GM19239 (cell line): ENCODE results near the gene ZBTB43.

Source experiments
- DNase-seq: peaks from one replicate; pipeline ENCODE4 v3.0.0; 2011; ENCODE audit warnings: low spot score; ENCODE audit not compliant: insufficient read length
- FAIRE-seq: peaks from 2 replicates; lab custom pipeline; 2011; peaks lifted over from hg19 to GRCh38; lab: Jason Lieb, UNC

Gene ZBTB43

DNA sequence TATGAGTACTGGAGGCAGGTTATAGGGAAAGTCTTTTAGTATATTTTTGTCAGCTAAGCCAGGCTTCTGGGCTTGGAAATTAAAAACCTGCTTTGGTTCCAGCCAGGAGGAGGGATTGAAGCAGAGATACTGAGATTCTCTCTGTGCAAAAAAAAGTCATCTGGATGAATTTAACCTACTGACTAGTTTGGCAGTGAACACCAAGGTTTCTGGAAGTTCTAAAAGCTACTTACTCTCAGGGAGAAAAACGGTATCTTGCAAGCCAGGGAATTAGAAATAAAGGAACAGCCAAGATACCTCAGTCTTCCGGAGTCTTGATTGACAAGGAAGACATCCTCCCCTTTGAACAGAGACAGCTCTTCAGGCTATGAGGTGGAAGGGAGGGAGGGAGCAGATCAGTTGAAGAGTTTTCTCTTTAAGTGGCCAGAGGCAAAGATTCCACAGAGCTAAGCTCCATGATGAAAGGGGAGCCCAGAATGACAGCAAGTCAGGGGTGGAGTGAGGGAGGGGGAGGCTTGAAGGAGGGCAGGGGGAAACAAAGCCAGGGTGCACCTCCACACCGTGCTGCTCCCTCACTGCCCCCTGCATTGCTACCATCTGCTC lies 47.3 kb downstream of the ZBTB43 start:
- DNase-seq: no peak
- FAIRE-seq: no peak

DNA sequence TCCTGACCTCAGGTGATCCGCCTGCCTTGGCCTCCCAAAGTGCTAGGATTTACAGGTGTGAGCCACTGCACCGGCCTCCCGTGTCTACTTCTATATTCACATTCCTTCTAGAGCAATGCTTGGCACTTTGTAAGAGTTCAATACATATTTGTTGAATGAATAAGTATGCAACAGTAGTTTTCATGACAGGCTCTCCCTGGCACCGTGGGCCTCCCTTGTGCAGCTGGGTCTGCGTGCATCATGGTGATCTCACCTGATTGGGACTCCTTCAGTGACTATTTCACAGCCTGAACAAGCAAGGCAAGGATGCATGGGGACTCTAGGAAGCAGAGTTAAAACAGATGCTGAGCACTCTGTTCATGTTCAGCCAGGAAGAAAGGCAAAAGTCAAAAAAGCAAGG lies 48.8 kb downstream of the ZBTB43 start:
- DNase-seq (no peak), FAIRE-seq (no peak)

DNA sequence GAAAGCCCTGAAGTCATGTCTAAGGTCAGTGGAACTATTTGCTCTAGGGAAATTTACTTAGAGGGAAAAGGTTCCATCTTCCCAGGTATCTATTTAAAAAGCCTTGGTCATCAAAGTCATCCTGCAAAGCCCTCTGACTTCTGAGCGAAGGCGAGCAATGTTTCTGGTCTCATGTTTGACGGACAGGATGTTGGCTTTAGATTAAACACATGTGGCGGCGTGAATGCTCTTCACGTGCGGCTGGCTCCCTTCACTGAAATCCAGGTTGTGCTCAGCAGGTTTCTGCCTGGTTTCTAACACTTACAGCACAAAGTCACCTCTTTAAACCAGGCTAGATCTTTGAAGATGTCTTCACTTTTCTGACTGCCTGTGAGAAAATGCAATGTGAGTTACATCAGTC lies 49.9 kb downstream of the ZBTB43 start:
- no peak for DNase-seq
- FAIRE-seq: no peak

DNA sequence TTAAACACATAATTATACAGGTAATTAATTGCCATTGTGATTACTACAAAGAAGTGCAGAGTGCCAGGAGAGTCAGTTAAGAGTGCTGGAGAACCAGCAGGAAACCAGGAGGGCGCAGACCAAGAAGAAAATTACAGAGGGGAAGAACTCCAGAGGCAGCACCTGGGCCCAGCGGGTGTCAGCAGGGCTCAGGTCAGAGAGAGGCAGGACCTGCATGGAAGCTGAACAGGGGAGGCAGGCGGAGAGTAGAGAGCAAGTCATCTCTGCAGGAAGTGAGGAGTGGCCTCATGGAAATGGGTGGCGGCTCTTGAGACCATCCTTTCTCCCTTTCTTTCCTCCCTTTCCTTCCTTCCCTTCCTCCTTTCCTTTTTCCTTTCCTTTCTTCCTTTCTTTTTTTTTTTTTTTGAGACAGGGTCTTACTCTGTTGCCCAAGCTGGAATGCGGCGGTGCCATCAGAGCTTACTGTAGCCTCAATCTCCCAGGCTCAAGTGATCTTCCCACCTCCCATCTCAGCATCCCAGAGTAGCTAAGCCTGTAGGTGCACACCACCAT lies 51.6 kb downstream of the ZBTB43 start:
- no peak for DNase-seq
- no peak for FAIRE-seq

DNA sequence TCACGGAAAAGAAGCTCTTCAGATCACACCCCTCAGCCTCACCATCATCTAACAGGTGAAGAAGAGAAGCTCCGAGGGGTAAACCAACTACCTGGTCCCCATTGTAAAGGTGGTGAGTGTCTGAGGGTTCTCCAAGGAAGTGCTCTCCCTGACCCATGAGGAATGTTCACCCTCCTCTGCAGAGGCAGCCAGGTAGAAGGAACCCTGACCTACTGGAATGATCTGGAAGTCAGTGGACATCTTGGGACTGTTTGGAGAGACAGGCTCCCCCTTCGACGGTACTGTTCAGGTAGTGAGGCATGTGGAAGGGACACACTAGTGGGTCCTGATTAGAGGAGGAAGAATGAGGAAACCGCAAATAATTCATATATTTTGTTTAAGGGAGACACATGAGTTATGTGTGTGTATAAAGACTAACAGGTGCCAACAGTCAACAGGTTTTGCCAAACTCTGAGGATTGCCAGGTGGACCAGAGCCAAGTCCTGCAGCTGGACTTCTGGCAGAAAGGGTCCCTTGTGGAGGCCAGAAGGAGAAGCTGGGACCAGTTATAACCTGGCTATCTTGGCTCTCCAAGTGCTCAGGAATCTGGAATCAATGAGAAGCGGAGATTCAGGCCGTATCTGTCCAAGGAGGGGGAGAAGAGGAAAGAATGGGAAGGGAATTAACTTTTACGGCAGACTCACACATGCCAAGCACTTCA lies 52.6 kb downstream of the ZBTB43 start:
- FAIRE-seq (no peak), DNase-seq (no peak)

DNA sequence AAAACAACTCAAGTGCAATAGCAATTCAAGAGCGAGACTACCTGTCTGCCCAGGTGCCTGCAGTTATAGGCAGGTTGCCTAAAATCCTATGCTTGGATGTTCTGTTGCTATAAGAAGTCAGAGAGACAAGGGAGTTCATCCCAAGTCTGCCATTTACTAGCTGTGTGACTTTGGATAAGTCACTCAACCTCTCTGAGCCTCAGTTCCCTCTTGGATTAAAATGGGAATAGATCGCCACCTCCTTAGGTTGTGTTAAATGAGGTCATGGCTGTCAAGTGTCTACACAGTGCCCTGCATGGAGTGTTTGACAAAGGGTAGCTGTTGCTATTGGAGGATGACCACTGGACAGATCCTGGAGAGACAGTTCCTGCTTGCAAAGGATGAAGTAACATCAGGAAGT lies 54.3 kb downstream of the ZBTB43 start:
- no peak for DNase-seq
- no peak for FAIRE-seq

DNA sequence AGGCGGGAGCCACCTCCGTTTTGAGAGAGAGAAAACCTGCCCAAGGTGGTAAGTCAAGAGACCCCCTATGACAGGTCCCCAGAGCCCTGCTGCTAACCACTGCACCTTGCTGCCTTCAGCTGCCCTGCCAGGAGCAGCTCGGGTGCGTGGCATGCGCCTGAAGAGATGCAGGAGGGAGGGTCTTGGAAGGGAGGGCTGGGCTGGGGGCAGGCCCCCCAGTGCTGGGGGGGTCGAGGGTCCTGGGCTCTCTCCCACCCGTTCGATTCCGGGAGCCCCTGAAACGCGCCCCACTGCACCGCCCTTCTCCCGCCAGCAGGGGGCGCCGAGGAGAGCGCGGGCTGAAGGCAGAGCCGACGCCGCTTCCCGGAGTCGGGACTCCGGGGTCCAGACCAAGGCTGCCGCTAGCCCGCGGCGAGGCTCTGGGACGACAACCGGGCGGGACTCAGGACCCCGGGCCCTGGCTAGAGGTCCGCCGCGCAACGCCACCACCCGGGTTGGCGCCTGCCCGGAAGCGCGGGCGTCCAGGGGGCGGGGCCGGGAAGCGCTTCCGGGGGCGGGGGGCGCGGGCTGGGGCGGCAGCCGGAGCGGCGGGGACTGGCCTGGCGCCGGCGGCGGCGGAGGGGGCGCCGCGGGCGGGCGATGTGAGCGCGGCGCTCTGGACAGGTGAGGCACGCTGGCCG lies 55.4 kb downstream of the ZBTB43 start, which contains the start of gene ZBTB34:
TSS of gene ZBTB34 (plus strand) at position 563 of the 680 bp plus-strand sequence. CDS start 18,761 bp downstream, outside the sequence.
- DNase-seq (peak; percentile 72), FAIRE-seq (no peak)

DNA sequence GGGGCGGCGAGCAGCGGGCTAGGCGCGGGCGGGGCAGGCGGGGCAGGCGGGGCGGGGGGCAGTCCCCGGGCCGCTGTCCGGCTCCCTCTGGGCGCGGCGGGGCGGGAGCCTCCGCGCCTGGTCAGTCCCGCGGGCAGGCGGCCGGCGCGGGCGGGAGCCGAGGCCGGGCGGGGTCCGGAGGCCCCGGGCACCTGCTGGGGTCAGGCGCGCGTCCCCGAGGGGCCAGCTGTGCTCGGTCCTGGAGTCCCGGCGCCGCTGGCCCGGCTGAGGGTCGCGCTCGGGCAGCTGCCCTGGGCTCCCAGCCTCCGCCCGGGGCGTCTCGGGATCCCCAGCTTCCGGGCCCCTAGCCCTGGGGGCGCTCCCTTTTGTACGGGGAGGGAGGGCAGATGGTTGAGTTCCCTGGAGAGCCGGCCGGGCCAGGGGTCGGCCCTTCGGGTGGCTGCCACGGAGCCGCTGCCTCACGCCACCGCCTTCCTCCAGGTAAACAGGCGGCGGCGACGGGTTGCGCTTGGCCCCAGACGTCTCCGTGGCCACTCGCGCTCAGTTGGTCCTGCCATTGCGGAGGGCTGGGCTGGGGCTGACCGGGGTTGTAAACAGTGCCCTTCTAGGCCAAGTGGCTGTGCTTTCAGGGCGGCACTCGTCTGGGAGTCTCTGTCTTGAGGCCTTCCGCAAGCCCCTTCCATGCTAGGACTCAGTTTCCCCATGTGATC lies 56.1 kb downstream of the ZBTB43 start:
- DNase-seq (peak; percentile 30), FAIRE-seq (no peak)

DNA sequence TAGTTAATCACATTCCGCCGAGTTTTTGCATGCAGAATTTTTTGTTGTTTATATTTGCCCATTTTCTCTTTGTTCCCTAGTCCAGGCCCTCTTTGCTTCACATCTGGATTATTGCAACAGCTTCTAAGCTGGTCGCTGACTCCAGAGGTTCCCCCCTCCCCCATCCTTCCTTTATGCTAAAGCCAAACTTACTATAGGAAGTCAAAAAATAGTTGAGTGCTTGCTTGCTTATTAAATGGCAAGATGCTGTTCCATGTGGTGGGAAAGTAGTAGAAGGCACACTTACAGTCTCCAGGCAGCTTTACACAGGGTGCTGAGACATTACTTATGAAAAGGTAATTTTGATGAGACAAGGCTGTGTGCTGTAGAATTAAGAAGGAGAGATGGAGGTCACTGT lies 56.9 kb downstream of the ZBTB43 start:
- DNase-seq (no peak), FAIRE-seq (no peak)

DNA sequence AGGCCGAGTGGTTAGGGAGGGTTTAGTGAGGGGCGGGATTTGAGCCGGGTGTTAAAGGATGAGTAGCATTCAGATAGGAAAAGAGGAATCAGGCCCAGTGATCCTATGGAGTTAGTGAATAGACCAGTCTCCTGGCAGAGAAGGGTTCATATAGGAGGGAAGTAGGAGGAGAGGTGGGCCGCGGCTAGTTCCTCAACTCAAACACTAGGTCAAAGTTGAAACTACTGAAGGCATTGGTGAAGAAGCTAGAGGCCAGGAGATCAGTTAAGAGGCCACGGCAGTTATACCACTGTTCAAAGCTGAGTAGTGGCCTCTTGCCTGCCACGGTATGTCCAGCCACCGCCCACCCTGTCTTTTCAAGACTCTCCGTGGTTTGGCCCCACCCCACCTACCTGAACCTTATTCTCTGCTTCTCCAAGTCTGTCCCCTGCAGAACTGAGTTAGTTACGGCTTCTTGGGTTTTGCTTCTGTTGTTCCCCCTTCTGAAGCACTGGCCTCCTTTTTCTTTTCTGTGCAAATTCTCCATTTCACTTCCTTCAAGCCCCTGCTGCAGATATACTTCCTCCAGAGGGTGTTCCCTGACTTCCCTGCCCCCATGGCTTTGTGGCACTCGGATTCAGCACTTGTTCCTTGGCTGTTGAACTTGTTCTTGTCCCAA lies 57.4 kb downstream of the ZBTB43 start:
- FAIRE-seq (peak; percentile 47), DNase-seq (no peak)

DNA sequence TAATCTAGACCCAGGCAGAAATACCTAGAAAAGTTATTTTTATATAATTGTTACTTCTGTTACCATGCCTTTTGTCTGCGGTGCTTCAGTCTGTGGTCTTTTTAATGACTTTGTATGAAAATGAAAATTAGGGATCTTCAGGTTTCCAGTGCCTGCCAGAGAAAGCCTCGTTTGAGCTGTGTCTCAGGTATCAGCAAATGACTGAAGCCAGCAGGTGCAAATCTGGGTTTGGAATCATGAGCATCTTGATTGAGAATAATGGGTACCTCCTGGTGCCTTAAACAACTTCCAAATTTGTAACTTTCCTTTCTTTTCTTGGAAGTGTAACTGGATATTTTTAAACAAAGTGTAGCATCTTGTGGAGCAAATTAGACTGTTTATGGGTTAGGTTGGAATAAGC lies 59.9 kb downstream of the ZBTB43 start:
- DNase-seq: no peak
- no peak for FAIRE-seq

DNA sequence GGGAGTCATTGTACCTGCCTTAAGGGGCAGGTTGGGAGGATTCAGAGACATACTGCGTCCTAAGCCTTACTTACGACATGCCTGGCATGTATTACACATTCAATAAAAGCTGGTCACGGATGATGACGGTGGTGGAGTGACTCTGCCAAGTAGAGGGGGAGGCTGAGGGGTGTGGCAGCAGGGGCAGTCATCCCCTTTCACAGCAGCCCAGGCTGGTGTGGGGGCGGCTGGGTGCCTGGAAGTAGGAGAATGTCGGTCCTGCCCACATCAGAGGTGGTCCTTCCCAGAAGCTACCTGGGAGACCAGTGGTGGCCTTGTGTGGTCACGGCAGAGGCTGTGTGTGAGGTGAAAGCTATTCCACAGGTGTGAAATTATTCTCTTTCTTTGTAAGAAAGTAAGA lies 64.5 kb downstream of the ZBTB43 start:
- FAIRE-seq: no peak
- no peak for DNase-seq

DNA sequence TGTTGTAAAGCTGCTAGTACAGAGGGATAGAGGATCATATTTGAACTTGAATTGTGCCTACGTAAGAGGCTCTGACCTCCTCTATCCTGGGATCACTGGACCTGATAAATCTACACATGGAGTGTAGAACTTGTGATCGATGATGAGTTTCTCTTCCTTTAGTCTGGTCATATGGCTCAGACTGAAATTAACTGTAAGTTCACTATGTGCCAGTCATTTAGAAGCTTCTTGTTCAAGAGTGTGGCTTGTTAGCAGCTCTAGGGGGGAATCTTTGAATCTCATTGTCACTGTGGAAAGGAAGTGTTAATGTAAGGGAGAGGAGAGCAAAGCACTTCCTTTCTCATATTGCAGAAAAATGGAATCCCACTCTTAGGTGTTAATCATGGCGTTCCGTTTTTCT lies 67.7 kb downstream of the ZBTB43 start:
- FAIRE-seq: peak; percentile 33

DNA sequence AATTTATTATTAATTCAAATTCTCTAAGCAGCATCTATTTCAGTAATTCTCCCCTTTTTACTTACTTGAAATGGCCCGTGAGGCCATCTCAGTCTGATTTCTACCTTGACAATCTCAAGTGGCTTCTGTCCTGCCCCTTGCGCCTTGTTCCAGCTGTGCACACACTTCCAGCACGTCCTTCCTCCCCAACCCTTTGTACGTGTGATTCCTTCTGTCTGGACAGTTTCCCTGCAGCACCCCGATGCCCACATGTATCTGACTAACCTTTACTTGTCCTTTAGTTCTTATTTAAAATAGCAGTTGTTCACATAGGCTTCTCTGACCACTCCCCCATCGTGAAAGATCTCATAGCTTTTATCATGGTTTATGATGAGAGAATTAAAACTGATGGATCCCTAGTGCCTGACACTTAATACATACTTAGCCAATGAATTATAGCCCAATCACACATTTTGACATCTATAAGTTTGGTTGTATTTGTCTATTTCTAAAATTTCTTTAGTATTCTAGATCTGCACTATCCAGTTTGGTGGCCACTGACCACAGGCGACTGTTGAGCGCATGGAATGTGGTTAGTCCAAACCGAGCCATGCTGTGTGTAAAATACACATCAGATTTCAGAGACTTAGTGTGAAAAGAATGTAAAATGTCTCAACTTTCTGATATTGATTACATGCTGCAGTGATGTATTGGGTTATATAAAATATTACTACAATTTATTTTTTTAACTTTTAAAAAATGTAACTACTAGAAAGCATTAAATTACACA lies 69.9 kb downstream of the ZBTB43 start:
- no peak for FAIRE-seq
- DNase-seq: no peak

More for the DNA sequence above, 67.7 kb downstream of the ZBTB43 start:
- no peak for DNase-seq

DNA sequence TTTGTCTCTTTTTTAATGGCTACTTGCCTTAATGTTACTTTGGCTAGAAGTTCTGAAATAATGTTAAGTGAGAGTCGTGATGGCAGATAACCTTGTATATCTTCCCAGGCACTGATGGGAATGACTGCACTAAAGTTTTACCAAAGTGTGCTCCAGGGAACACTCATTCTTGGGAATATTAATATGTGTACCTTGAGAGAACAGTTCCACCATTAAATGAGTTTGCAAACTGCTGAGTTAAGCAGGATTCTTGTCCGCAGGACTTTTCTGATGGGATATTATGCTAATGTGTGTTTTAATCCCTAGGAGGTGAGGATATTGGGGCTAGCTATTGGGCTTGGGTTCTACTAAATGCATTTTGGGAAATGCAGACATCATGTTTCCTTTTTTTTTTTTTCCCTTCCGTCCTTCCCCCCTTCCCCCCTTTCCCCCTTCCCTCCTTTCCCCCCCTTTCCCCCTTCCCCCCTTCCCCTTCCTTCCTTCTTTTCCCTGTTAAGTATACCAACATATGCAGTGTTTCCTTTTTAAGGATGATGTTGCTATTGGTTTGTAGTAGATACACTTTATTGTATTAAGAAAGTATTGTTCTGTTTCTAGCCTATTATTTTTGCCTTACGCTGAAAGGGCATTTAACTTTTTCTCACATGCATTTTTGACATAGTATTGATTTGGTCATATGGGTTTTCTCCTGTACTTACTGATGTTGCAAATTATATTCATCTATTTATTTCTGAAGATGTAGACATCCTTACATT lies 71.1 kb downstream of the ZBTB43 start:
- FAIRE-seq: no peak

DNA sequence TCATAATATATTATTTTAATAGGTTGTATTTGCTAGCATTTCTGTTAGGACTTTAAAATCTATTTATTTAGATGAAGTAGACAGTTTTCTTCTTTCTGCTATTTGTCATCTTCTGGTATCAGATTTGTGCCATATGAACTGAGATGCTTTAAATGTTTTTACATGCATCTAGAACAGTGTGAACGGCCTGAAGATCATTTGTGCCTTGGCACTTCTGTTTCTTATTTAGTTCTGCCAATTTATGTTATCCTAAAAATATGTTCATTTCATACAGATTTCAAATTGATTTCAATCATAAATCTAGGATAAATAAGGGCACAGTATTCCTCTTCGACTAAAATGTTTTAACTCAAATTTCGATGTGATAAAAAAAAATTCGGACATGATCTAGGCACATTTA lies 71.7 kb downstream of the ZBTB43 start:
- DNase-seq (no peak), FAIRE-seq (no peak)

More for the DNA sequence above, 71.1 kb downstream of the ZBTB43 start:
- DNase-seq: no peak

DNA sequence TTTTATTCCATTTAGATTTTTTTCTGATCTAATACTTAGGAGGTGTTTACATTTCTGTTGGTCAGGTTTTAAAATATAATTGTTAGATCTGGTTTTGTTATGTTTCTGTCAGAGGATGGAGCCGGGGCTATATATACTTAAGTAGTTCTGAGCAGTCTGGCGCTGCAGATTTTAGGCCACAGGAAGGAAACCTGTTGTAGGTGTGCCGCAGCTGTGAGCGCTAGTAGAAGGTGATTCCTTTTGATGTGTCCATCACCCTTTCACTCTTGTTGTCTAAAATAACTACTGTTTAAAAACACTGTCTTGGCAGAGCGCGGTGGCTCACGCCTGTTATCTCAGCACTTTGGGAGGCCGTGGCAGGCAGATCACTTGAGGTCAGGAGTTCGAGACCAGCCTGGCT lies 72.6 kb downstream of the ZBTB43 start:
- DNase-seq (no peak), FAIRE-seq (no peak)

DNA sequence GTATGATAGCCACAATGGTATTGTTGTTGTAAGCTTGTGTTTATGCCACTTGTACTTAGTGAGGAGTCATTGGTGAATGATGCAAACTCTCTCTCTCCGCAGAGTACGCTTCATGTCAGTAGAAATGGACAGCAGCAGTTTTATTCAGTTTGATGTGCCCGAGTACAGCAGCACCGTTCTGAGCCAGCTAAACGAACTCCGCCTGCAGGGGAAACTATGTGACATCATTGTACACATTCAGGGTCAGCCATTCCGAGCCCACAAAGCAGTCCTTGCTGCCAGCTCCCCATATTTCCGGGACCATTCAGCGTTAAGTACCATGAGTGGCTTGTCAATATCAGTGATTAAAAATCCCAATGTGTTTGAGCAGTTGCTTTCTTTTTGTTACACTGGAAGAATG lies 74.4 kb downstream of the ZBTB43 start:
- no peak for DNase-seq
- no peak for FAIRE-seq
